Right atrium auricular region (tissue), 2 donors: ENCODE measurements around the gene CAMTA1. TPM values are rescaled to one million over a fixed set of nuclear protein-coding genes. Genes with fewer than 3 reads are reported as not detected.

Source experiments
- DNase-seq: peaks from one replicate; pipeline ENCODE4 v3.0.0-alpha.2; 2019; ENCODE audit warnings: low spot score
- H3K27ac ChIP-seq, 2 donors: fragments of 200-600 bp; sonication (generic); 1 replicate in 1 of 2; 2 replicates in 1 of 2; pipeline ENCODE4 v1.5.1; 2016 to 2019
- H3K27me3 ChIP-seq, 2 donors: fragments of 200-600 bp; sonication (generic); one replicate each; pipeline versions ENCODE4 v1.5.1 to v1.6.0; 2017 to 2019
- H3K36me3 ChIP-seq: fragments of 200-600 bp; sonication (generic); one replicate; pipeline ENCODE4 v1.5.1; 2016
- H3K4me1 ChIP-seq, 2 donors: fragments of 200-600 bp; sonication (generic); one replicate each; pipeline versions ENCODE4 v1.5.1 to v1.6.0; 2017 to 2019
- H3K4me3 ChIP-seq, 2 donors: fragments of 200-600 bp; sonication (generic); 1 replicate in 1 of 2; 2 replicates in 1 of 2; pipeline ENCODE4 v1.5.1; 2017 to 2019; ENCODE audit warnings: mild to moderate bottlenecking in 1 of 2, moderate library complexity in 1 of 2
- H3K9me3 ChIP-seq, 2 donors: fragments of 200-600 bp; sonication (generic); one replicate each; pipeline ENCODE4 v1.5.1; 2019
- CTCF ChIP-seq, 2 donors: fragments of 200-600 bp; sonication (generic); IDR thresholded peaks; one replicate each; pipeline ENCODE4 v1.5.1; 2019; ENCODE audit warnings: antibody characterized with exemption in 2 of 2
- total RNA-seq, 2 donors: library from RNA; depleted of rRNA; stranded (reverse); fragments of >200 nt; gene quantifications; one replicate each; pipeline ENCODE4 v1.1.0, GENCODE V29; 2016

The CAMTA1 gene
- total RNA-seq, 2 donors from 2014 or later = 132 to 190 TPM

GRCh38 chr1:7680207-7680954, 895.1 kb downstream of the CAMTA1 start:
- Histone ChIP-seq H3K27ac (peak overlapping the region; percentile 41 to 66), H3K4me1 (peaks cover 0 to 14% of the 10 kb centered on the region in 2 donors), H3K27me3 (no peaks in the 10 kb centered on the region), H3K36me3 (no peaks in the 10 kb centered on the region), H3K9me3 (no peaks in the 10 kb centered on the region), H3K4me3 (peak overlapping the region; percentile 67 to 78)
- no peak for DNase-seq
- no peak for TF ChIP-seq CTCF (IDR thresholded peaks at IDR 0.05)

GRCh38 chr1:7680955-7681268, 895.7 kb downstream of the CAMTA1 start:
- H3K27me3 ChIP-seq = no peaks in the 10 kb centered on the region
- DNase-seq = no peak
- no peak for TF ChIP-seq CTCF (IDR thresholded peaks at IDR 0.05)
- peaks cover 0 to 14% of the 10 kb centered on the region in 2 donors for H3K4me1 ChIP-seq
- no peaks in the 10 kb centered on the region for H3K36me3 ChIP-seq
- H3K9me3 ChIP-seq = no peaks in the 10 kb centered on the region
- peak overlapping the region in 1 of 2 donors; percentile 66 for H3K27ac ChIP-seq
- H3K4me3 ChIP-seq = peak overlapping the region; percentile 67 to 78

- no peaks in the 10 kb centered on the region for H3K9me3 ChIP-seq
- H3K4me3 ChIP-seq = no peak overlapping the region
- H3K27ac ChIP-seq = no peak overlapping the region
- H3K4me1 ChIP-seq = peaks cover 0 to 14% of the 10 kb centered on the region in 2 donors
- H3K27me3 ChIP-seq = no peaks in the 10 kb centered on the region
- no peak for DNase-seq
- TF ChIP-seq CTCF (IDR thresholded peaks at IDR 0.05) = no peak
- H3K36me3 ChIP-seq = no peaks in the 10 kb centered on the region
Measured at GRCh38 chr1:7681401-7681800, 896.1 kb downstream of the CAMTA1 start.

GRCh38 chr1:7683521-7683920, 898.3 kb downstream of the CAMTA1 start:
- peaks cover 0 to 14% of the 10 kb centered on the region in 2 donors for H3K4me1 ChIP-seq
- H3K4me3 ChIP-seq = no peak overlapping the region
- TF ChIP-seq CTCF (IDR thresholded peaks at IDR 0.05) = no peak
- H3K27me3 ChIP-seq = no peaks in the 10 kb centered on the region
- H3K27ac ChIP-seq = no peak overlapping the region
- no peaks in the 10 kb centered on the region for H3K36me3 ChIP-seq
- no peaks in the 10 kb centered on the region for H3K9me3 ChIP-seq
- DNase-seq = no peak

DNA sequence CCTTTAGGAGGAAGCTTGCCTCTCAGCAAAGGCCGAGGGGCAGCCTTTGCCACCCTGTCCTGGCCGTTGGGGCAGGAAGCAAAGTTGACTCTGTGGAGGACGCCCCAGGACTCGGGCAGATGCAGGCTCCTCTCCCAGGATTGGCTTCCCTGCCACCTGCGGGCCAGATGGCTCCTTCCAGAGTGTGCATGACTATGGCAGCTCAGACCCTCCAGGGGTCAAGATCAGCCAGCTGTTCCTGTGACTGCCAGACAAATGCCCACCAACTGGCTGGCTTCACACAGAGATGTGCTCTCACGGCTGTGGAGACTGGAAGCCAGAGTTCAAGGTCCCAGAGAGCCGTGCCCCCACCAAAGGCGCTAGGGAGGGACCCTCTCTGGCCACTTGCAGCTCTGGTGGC, 898.9 kb downstream of the CAMTA1 start:
- Histone ChIP-seq H3K4me3 (no peak overlapping the region), H3K27me3 (no peaks in the 10 kb centered on the region), H3K4me1 (peaks cover 0 to 14% of the 10 kb centered on the region in 2 donors), H3K36me3 (no peaks in the 10 kb centered on the region), H3K9me3 (no peaks in the 10 kb centered on the region), H3K27ac (no peak overlapping the region)
- no peak for TF ChIP-seq CTCF (IDR thresholded peaks at IDR 0.05)
- no peak for DNase-seq
